HG02610 (cell line): ENCODE results near the gene ZFYVE27.

ENCODE experiments used
- ATAC-seq: cut with Tn5 transposase; IDR thresholded peaks from one replicate; pipeline ENCODE4 v1.9.1; 2021; ENCODE audit warnings: mild to moderate bottlenecking, moderate library complexity; ENCODE audit not compliant: unreplicated experiment

ZFYVE27 gene

GRCh38 chr10:97743169-97743943, 6.4 kb downstream of the ZFYVE27 start:
- no peak for ATAC-seq

GRCh38 chr10:97744405-97745035, 7.6 kb downstream of the ZFYVE27 start:
- ATAC-seq, result no peak

DNA sequence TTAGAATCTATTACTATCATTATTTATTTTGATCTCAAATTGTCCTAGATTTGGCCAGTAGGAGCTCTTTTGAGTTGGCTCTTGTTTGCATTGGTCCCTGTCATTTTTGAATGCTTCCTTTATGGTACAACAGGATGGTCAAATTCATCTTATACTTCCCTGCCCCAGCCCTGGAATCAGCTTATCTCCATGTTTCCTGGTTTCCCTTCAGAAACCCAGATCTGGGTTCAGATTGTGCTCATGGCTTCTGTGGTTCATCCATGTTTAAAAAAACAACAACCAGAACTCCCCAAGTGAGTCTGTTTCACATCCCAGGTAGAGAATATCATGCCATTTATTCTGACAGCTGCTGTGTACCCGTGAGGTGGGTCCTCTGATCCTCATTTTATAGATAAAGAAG, 10.6 kb downstream of the ZFYVE27 start:
- no peak for ATAC-seq

- ATAC-seq, result no peak
These were observed 11.2 kb downstream of the ZFYVE27 start for GRCh38 chr10:97748116-97748515.

GRCh38 chr10:97752956-97753355, 16.0 kb downstream of the ZFYVE27 start:
- ATAC-seq, result no peak

DNA sequence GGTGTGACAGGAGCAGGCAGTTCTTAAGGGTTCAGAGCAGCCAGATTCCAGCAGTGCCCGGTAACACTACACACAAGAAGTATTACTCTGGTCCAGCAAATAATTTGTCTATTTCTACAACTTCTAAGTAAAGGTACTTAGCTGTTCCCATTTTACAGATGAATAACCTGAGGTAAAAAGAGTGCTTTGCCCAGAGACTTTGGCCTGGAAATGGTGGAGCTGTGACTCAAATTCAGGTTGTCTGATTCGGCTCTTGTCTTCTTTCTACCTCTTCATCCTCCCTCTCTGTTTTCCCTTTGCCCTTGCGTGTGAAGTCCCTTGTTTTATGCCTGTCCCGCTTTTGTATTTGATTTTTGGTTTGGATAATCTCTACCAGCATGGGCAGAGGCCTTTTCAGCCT, 17.8 kb downstream of the ZFYVE27 start:
- no peak for ATAC-seq

DNA sequence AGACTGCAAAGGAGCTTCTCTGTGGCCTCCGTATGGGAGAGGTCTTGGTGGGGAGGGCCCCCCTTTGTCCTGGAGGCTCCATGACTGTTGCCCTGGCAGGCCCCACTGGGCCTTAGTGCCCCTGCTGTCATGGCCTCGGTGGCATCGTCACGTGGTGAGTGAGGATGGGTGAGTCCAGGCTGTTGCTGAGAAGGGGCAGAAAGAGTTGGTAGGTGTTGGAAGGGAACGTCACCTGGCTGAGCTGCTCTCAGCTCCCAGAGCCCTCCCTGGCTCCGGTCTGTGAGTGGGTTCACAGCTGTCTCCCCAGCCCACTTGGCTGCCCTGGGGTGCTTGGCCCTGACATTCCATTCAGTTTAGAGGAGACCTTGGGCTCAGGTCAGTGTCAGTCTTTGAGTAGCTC, 18.8 kb downstream of the ZFYVE27 start:
- ATAC-seq, result no peak

DNA sequence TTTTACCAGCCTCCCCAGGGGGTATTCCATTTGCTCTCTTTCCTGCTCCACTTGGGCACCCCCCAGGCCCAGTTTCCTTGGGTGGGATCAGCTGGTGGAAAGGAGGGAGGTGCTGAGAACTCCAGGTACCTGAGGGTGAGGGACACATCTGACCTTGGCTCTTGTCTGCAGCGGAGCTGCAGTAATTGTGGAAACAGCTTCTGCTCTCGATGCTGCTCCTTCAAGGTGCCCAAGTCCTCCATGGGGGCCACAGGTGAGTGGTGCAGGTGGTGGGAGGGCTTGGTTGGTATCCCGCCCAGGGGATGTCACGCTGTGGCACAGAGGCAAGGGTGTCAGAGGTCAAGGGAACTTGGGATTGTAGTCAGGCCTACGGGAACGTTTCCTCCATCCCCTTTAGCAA, 20.5 kb downstream of the ZFYVE27 start:
- ATAC-seq, result no peak

- no peak for ATAC-seq
These were observed 22.4 kb downstream of the ZFYVE27 start for GRCh38 chr10:97759158-97759887.

DNA sequence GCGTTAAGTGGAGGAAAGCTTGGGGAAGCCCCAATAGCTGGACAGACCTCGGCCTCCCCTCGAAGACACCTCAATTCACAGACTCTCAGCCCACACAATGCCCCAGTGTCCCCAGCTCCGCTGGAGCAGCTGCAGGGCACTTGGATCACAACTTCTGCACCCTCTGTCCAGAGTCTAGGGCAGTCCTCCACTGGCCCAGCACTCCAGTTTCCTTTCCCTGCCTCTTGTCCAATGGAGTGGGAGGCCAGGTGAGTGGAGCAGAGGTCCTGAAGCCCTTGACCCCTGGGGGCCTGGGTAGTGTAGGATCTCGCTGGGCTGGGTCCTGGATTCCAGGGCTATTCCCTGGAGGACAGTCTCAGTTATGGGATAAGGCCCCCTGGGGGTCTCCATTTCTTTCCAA, 23.0 kb downstream of the ZFYVE27 start:
- no peak for ATAC-seq

DNA sequence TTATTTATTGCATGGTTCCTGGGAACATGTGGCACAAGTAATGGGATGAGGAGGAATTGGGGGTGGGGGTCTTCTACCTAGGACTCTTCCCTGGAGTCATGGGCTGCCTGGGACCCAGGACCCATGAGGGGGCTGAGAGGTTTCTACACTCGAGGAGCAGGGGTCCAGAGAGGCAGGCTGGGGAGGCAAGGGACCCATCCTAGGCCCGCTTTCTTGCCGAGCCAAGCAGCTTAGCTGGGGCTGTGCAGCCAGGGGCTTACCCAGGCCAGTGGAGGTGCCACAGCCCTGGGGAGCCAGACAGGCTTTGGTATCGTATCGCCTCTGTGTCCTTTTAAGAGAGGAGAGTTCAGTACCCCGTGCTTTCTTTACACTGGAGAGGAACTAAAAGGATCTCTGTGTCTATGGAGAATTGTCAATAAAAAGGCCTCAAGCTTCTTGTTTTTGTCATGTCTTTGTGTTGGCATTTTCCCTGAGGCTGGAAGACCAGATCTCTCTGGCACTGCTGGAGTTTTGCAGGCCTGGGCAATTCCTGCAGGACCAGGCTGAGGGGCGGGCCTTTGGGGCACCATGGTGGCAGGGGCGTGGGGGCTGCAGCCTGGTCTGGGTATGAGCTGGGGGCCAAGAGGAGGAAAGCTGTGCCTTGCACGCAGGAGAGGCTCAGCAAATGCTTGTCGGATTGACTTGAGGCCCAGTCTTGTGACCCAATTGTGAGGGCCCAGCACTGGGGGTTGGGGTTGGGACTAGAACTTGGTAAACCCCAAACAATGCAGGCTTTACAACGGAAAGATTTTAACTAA, 23.7 kb downstream of the ZFYVE27 start:
- no peak for ATAC-seq

DNA sequence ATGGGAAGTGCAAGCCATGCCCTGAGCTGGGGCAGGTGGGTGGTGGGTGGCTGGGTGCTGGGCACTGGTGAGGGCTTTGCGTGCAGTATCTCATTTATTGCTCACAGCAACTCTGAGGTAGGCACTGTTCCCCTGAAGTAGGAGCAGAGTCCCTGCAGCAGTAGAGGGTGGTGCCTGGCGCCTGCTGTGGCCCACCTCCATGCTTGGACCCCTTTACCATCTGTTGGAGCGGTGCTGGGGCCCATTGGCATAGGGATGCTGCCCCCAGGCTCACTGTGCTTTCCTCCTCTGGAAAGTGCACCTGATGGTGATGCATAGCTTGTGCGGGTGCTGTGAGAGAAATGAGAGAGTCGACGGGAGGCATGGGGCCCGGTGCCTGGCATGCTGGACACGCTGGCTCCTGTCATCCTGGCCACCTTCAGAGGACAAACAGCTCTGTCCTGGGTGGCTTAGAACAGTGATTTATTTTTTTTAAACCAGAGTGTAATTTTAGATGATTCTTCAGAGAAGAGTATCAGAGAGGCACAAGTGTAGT, 24.5 kb downstream of the ZFYVE27 start:
- no peak for ATAC-seq

DNA sequence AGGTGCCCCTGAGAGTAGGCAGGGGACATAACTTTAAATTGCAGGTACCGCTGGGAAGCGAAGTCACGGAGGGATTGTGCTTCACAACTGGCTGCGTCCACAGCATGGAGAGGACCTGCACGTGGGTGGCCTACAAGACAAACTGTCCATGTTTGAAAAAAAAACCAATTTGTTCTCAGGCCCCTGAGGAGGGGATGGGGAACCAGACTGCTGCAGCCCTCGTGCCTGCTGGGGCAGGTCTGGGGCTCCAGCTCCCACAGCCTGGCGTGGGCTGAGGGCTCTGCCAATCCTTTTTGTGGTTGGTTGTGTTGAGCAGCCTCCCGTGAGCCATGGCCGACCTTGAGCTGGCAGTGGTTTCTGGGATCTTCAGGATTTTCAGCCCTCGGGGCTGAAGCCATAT, 25.1 kb downstream of the ZFYVE27 start:
- no peak for ATAC-seq

DNA sequence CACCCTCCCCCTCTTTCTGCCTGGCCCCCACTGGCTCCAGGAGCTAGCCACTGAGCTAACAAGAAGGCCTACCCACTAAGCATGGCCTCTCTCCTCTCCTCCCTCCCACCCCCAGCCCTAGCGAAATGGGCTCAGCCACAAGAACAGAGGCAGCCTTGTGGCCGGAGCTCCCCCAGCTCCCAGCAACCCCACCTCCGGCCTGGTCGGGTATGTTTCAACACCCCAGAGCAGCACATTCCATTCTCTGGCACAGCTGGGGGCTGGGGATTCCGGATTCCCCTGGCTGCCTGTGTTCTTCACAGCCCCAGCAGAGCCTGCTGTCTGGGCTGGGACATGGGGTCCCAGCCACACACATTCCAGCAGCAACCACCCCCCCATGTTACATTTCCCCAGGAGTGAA, 25.9 kb downstream of the ZFYVE27 start:
- ATAC-seq, result no peak

- no peak for ATAC-seq
These were observed 26.5 kb downstream of the ZFYVE27 start for GRCh38 chr10:97763411-97763810.

- ATAC-seq, result no peak
These were observed 27.0 kb downstream of the ZFYVE27 start for GRCh38 chr10:97763947-97764346.

- no peak for ATAC-seq
These were observed 27.6 kb downstream of the ZFYVE27 start for GRCh38 chr10:97764519-97764931.

- no peak for ATAC-seq
These were observed 28.3 kb downstream of the ZFYVE27 start for GRCh38 chr10:97765201-97765600.

DNA sequence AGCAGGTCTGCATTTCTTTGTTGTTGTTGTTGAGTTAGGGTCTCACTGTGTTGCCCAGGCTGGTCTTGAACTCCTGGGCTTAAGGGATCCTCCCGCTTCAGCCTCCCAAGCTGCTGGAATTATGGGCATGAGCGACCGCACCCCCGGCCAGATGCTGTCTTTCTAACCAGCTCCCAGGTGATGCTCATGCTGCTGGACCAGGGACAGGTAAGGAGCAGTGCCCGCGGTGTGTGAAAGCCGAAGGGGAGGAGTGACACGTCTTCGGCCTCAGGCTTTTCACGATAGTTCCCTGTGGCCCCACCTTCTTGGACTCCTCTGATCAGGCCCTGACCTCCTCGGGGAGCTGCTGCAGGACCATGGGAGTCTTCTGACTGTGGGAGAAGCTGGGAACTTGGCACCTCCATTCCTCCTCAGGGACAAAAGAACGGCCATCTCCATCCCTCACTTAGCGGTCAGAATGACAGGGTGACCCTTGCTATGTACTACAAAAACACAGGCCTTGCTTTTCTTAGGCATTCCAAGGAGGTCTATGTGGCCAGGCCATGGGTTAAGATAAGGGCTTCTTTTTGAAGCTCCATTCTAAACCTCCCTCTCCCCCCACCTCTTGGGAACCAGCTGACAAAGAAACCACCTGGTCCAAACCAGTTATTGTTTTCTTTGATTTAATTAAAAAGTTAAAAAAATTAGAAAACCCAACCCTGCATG, 29.3 kb downstream of the ZFYVE27 start:
- no peak for ATAC-seq
